Measurements from ENCODE around the gene PTGS2. TPM values are rescaled to one million over a fixed set of nuclear protein-coding genes. Genes with fewer than 3 reads are reported as not detected.
A peak's percentile ranks its signal among the peaks of the same experiment; 100 is the strongest.

The PTGS2 gene
- total RNA-seq, 4 donors from 2014 or later, result 0.84 to 4.9 (median 1.1) TPM

- peaks cover 0 to 14% (median 0%) of the 10 kb centered on the region in 4 donors for H3K4me1 ChIP-seq
Measured at GRCh38 chr1:186679924-186680244, 339 bp downstream of the PTGS2 start.

GRCh38 chr1:186678155-186678554 lies 2.1 kb downstream of the PTGS2 start:
- Histone ChIP-seq H3K27ac (no peak overlapping the region), H3K36me3 (peaks cover 0 to 18% (median 0%) of the 10 kb centered on the region in 3 donors), H3K9me3 (no peaks in the 10 kb centered on the region), H3K4me1 (peaks cover 0 to 14% (median 0%) of the 10 kb centered on the region in 4 donors), H3K4me3 (no peak overlapping the region), H3K27me3 (no peaks in the 10 kb centered on the region)
- 67 to 79% methylated on average over 2 of the region's 2 CpGs for WGBS, 2 donors
- no peak for DNase-seq (ENCODE audit: low spot score in 2 of 2)
- TF ChIP-seq CTCF (IDR thresholded peaks at IDR 0.05), result no peak
- TF ChIP-seq POLR2A (IDR thresholded peaks at IDR 0.05), result no peak
- TF ChIP-seq EP300 (IDR thresholded peaks at IDR 0.05), result no peak

More at GRCh38 chr1:186679924-186680244, 339 bp downstream of the PTGS2 start:
- H3K27me3 ChIP-seq, result no peaks in the 10 kb centered on the region
- peaks cover 0 to 8% (median 0%) of the 10 kb centered on the region in 3 donors for H3K36me3 ChIP-seq
- peak overlapping the region; percentile 37 to 68 (median 54) for H3K4me3 ChIP-seq
- 3 to 5% methylated on average over 9 to 15 of the region's 15 CpGs for WGBS, 2 donors
- H3K9me3 ChIP-seq, result no peaks in the 10 kb centered on the region
- TF ChIP-seq POLR2A (IDR thresholded peaks at IDR 0.05) (no peak), CTCF (IDR thresholded peaks at IDR 0.05) (no peak), EP300 (IDR thresholded peaks at IDR 0.05) (no peak)
- peak overlapping the region in 3 of 4 donors; percentile 63 to 84 (median 73) for H3K27ac ChIP-seq
- DNase-seq (ENCODE audit: low spot score in 2 of 2), result no peak

GRCh38 chr1:186672596-186672995 lies 7.6 kb downstream of the PTGS2 start:
- H3K36me3 ChIP-seq, result peaks cover 0 to 18% (median 0%) of the 10 kb centered on the region in 3 donors
- TF ChIP-seq EP300 (IDR thresholded peaks at IDR 0.05), result no peak
- no peak for TF ChIP-seq CTCF (IDR thresholded peaks at IDR 0.05)
- no peak for TF ChIP-seq POLR2A (IDR thresholded peaks at IDR 0.05)
- H3K27ac ChIP-seq, result no peak overlapping the region

GRCh38 chr1:186672131-186672530 lies 8.1 kb downstream of the PTGS2 start:
- no peak overlapping the region for H3K27ac ChIP-seq
- TF ChIP-seq POLR2A (IDR thresholded peaks at IDR 0.05), result no peak
- H3K4me3 ChIP-seq, result no peak overlapping the region
- H3K9me3 ChIP-seq, result no peaks in the 10 kb centered on the region
- no peaks in the 10 kb centered on the region for H3K27me3 ChIP-seq
- H3K4me1 ChIP-seq, result no peaks in the 10 kb centered on the region
- peaks cover 0 to 18% (median 0%) of the 10 kb centered on the region in 3 donors for H3K36me3 ChIP-seq
- no peak for DNase-seq (ENCODE audit: low spot score in 2 of 2)
- 90 to 91% methylated on average over 2 of the region's 2 CpGs for WGBS, 2 donors

More at GRCh38 chr1:186672596-186672995, 7.6 kb downstream of the PTGS2 start:
- Histone ChIP-seq H3K27me3 (no peaks in the 10 kb centered on the region), H3K4me3 (no peak overlapping the region), H3K4me1 (no peaks in the 10 kb centered on the region), H3K9me3 (no peaks in the 10 kb centered on the region)
- 92 to 94% methylated on average over 3 of the region's 3 CpGs for WGBS, 2 donors
- DNase-seq (ENCODE audit: low spot score in 2 of 2), result no peak

- Histone ChIP-seq H3K4me3 (no peak overlapping the region), H3K27me3 (no peaks in the 10 kb centered on the region), H3K4me1 (no peaks in the 10 kb centered on the region), H3K36me3 (peaks cover 0 to 15% (median 0%) of the 10 kb centered on the region in 3 donors), H3K9me3 (no peaks in the 10 kb centered on the region), H3K27ac (no peak overlapping the region)
- 91 to 94% methylated on average over 2 of the region's 2 CpGs for WGBS, 2 donors
- TF ChIP-seq CTCF (IDR thresholded peaks at IDR 0.05) (no peak), POLR2A (IDR thresholded peaks at IDR 0.05) (no peak), EP300 (IDR thresholded peaks at IDR 0.05) (no peak)
- DNase-seq (ENCODE audit: low spot score in 2 of 2), result no peak
Measured at GRCh38 chr1:186671136-186671825, 8.9 kb downstream of the PTGS2 start.

Data from tibial nerve (tissue), 4 donors.